HG03064 (cell line): ENCODE measurements around the gene SDCBP2.

Source experiments
- ATAC-seq: cut with Tn5 transposase; IDR thresholded peaks from one replicate; pipeline ENCODE4 v1.9.1; 2021; ENCODE audit warnings: low read depth; ENCODE audit not compliant: unreplicated experiment

The SDCBP2 gene

DNA sequence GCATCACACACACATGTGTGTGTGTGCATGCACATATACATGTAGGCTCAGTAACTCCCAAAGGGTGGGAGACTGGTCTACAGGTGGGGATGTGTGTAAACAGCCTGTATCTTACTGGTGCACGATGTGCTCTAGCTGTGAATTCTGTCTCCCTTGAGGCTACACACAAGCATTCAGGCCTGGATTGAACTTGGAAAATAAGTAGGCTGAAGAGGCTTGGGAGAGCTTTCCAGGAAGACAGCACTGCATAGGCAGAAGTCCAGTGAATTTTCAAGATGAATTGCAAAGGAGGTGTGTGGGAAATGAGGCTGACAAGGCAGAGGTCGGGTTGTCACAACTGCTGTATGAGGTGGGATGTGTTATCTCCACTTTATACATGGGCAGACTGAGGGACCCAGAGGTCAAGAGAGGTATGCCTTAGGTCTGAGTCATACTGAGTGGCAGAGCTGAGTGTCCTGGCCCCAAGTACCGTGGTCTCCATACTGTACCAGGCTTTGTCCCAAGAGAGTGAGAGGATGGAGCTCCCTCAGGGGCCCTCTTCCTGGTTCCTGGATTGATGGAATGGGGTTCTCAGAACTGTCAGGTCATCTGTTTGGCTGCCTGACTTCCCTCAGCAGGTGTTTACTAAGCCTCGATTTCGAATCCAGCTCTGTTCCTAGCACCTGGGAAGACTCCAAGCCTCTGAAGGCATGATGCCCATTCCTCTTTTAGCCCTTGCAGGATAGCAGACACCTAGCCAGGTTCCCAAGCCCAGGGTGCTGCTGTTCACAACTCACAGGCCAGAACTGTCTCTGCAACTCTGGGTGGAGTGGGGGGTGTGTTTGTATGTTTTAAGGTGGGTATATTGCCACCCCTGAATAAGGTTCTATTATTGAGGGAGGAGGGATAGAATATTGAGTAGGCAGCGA, 48.5 kb downstream of the SDCBP2 start:
- no peak for ATAC-seq

DNA sequence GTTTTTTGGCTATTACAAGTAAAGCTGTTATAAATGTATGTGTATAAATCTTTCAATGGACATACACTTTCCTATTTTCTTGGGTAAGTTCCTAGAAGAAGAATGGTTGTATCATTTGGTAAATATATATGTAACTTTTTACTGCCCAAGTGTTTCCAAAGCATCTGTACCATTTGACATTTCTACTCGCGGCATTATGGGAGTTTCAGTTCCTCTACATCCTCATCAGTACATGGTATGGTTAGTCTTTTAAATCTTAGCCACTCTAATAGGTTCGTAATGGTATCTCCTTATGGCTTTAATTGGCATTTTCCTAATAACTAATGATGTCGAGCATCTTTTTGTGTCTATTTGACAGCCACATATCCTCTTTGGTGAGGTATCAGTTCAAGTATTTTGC, 49.9 kb downstream of the SDCBP2 start:
- no peak for ATAC-seq

GRCh38 chr20:1277529-1278322, 51.2 kb downstream of the SDCBP2 start:
- ATAC-seq = no peak

DNA sequence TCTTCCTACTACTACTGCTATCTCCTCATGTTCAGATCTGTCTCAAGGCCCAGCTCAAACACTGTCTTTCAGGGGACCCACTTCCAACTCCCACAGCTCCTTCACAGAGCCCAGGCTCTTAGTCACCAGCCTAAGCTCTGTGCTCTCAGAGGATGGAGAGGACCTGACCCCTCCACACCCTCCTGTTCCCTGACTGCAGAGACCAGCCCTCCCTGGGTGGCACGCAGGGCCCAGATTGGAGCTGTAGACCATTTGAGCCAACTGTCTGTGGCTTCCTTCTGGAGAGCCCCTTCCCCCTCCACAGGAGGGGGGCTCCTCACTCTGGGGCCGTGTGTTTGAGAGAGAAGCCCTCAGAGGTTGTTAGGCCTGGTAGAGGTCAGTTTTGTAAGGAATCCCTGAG, 53.0 kb downstream of the SDCBP2 start:
- ATAC-seq = no peak

DNA sequence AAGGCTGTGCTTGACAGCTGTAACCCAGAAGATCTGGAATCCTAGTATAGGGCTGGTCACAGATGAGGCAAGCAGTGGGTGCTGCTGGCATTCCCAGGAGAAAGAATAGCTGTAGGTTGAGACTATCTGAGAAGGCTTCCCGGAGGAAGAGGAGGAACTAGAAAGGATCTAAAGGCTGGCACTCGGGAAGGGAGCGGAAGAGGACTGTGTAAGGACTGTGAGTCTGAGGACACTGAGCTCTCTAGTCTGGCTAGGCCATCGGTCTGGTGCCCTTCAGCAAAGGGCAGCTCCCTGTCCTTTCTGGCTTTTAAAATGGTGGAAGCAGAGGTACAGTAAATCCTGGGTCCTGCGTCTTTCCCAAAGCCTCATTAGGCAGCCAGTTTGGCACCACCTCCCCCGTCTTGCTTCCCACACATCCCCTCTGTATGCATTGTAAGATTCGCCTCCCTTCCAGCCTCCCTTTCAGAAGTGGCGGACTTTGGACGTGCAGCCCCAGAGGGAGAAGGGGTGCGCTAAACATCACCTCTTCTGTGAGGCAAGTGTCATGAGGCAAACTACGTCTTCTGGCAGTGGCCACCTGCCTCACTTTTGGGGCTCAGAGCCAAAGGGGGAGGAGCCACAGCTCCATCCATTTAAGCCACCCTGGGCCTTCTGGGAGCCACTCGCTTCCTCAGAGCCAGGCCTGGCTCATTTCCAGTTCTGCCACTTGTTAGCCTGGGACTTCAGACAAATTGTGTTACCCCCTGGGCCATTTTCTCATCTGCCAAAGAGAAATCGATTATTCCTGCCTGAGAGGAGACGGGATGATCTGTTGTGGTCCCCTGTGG, 54.2 kb downstream of the SDCBP2 start:
- ATAC-seq = no peak

- no peak for ATAC-seq
These were observed 55.6 kb downstream of the SDCBP2 start for GRCh38 chr20:1273366-1273765.

DNA sequence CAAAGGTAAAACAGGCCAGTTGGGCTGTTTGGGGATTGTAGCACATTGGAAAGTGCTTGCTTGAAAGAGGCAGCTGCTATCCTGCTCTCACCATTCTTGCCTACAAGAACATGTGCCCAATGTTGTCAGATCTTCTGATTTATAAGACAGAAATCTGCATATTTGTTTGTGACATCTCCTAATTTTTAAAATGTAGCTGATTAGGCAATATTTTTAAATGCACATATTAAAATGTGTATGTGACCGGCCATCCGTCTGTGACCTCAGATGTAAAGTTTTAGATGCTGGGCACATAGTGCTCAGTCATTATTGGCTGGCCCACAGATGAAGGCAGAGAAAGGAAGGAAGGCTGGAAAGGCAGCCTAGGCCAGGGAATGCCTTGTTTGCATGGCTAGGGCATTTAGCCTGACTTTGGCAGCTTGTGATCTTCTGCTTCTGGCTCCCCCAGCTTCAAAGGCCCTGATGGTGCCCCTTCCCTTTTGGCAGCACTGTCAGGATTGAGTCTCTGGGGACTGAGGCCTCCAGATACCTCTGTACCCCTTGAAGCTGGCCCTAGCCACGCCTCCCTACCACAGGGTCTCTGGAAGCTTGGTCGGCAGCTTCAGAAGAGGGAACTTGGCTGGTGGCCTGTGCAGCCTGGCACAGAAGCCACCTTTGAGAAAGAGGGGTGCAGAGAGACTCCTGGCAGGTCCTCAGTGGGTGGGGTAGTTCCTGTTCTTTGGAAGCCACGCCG, 56.4 kb downstream of the SDCBP2 start:
- ATAC-seq = no peak

DNA sequence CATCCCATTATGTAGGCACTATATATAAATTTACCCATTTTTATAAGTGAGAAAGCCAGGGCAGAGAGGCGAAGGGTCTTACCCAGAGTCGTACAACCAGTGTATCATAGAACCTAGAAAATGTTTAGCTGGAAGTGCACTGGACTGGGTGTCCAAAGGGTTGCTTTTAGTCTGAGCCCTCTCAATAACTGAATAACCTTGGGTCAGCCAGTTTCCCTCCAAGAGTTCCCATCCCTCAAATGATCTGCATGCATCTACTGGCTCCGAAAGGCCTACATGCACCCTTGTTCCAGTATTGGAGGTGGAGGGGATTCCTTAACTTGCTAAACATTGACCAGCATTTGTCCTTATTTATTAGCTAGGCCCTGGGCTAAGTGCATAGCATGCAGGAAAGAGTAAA, 59.1 kb downstream of the SDCBP2 start:
- ATAC-seq = no peak

DNA sequence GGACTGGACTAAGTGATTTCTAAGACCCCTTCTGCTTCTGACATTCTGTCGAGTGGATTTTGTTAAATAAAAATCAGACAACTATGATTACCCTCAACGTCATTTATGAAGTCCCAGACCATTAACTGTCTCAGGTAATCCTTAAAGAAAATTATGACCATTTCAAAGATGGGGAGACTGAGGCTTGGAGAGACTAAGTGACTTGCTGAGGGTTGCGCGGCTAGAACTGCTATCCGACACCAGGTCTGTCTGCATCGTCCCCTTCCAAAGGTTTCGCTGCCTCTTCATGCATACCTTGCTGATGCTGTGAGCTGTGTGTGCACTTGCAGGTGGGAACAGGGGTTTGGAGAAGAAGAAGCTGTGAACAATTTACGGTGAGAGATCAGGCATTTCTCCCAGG, 59.7 kb downstream of the SDCBP2 start:
- no peak for ATAC-seq

- ATAC-seq = no peak
These were observed 61.0 kb downstream of the SDCBP2 start for GRCh38 chr20:1267809-1268374.

- ATAC-seq = no peak
These were observed 61.8 kb downstream of the SDCBP2 start for GRCh38 chr20:1267161-1267560.

GRCh38 chr20:1266167-1266973, 62.6 kb downstream of the SDCBP2 start, which contains the start of gene SNPH:
Gene SNPH (plus strand): TSS chr20:1266294. CDS start chr20:1296240, 29,946 bp downstream.
- ATAC-seq = no peak

DNA sequence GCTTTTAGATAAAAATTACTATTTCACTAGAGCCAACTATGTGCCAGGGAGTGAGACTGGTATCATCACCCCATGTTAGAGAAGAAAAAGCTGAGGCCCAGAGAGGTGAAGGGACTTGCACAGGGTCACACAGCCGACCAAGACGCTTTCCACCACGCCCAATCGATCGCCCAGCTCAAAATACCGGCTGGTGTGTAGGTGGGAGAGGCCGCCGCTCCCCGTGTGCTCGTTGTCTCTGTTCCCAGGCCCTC, 63.1 kb downstream of the SDCBP2 start:
- ATAC-seq = no peak

DNA sequence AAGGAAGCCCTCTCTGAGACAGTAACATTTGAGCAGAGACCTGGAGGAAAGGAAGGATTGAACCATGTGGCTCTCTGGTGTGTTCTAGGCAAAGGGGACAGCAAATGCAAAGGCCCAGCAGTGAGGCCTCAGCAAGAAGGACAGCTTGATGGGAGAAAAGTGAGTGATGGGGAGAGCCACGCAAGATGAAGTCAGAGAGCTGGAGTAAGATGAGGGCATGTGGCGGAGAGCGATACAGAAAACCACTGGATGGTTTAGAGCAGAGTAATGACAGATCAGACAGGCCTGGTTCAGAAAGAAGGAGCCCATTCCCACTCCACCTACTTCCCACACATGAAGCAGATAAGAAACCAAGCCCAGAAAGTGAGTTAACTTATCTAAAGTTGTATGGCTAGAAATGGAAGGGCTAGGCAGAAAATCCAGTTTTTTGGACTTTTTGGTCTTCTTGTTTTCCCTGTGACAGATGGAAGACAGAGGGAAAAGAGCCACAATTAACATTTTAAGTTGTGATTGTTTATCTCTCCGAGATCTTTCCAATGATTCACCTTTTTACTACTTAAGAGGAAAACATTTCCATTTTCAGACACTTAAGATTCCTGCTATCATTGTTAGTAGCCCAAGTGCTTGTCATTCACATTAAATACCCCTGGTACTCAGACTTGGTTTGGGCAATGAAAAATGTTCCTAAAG, 63.6 kb downstream of the SDCBP2 start:
- ATAC-seq = no peak

- ATAC-seq = no peak
These were observed 64.2 kb downstream of the SDCBP2 start for GRCh38 chr20:1264727-1265126.

- no peak for ATAC-seq
These were observed 65.1 kb downstream of the SDCBP2 start for GRCh38 chr20:1263853-1264252.
